BE2C (cell line): ENCODE data around the gene FOXJ2.
A peak's percentile ranks its signal among the peaks of the same experiment; 100 is the strongest.

Experiments
- DNase-seq: peaks from one replicate; pipeline ENCODE4 v3.0.0-alpha.2; 2020
- H3K27me3 ChIP-seq: fragments of 250-450 bp; sonication (Bioruptor Pico); 2 replicates; pipeline ENCODE4 v1.5.1; 2020; ENCODE audit warnings: mild to moderate bottlenecking
- H3K36me3 ChIP-seq: fragments of 250-450 bp; sonication (Bioruptor Pico); 2 replicates; pipeline ENCODE4 v1.5.1; 2020; ENCODE audit warnings: mild to moderate bottlenecking
- H3K4me1 ChIP-seq: fragments of 250-450 bp; sonication (Bioruptor Pico); 2 replicates; pipeline ENCODE4 v1.5.1; 2020
- H3K4me3 ChIP-seq: 2 replicates; pipeline ENCODE4 v1.5.1; 2011; ENCODE audit warnings: low read depth, low read length
- H3K9me3 ChIP-seq: fragments of 250-450 bp; sonication (Bioruptor Pico); 2 replicates; pipeline ENCODE4 v1.5.1; 2020
- CTCF ChIP-seq: IDR thresholded peaks from 2 replicates; pipeline ENCODE4 v1.5.1; 2012; ENCODE audit warnings: mild to moderate bottlenecking, low read depth, low read length

FOXJ2 gene

DNA sequence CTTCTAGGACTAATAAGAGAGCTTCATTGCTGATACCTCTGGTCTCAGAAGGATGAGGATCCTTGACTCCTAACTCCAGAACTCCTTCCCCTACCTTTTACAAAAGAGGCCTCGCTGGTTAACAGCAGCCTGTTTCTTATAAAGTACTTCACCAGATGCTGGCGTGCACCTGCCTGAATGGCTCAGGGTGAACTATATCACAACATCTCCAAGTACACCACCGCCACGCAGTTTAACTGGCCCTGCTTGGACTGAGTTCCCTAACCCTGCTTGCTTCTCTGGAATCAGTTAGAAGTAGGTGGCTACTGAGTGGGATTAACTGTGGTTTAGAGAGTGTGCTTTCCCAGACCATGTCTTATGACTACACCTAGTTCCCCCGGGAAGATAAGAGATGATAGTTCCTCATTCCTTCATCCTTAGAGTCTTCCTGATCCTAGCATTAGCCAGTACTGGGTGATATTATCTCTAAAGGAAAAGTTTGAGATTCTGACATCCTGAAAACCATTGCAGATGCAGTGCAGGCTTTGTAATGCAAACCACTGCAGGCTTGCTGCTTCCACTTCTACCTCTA lies 3.0 kb downstream of the FOXJ2 start:
- no peaks in the 10 kb centered on the region for H3K9me3 ChIP-seq
- no peaks in the 10 kb centered on the region for H3K27me3 ChIP-seq
- no peak for DNase-seq
- H3K36me3 ChIP-seq = no peaks in the 10 kb centered on the region
- no peak overlapping the region for H3K4me3 ChIP-seq
- TF ChIP-seq CTCF = no peak
- peaks cover 15% of the 10 kb centered on the region for H3K4me1 ChIP-seq

- Histone ChIP-seq H3K27me3 (no peaks in the 10 kb centered on the region), H3K4me1 (peaks cover 15% of the 10 kb centered on the region), H3K36me3 (no peaks in the 10 kb centered on the region), H3K4me3 (no peak overlapping the region), H3K9me3 (no peaks in the 10 kb centered on the region)
- no peak for TF ChIP-seq CTCF
- DNase-seq = no peak
Observed at GRCh38 chr12:8036346-8036745, 3.8 kb downstream of the FOXJ2 start.

GRCh38 chr12:8037046-8037663 lies 4.6 kb downstream of the FOXJ2 start:
- no peak for TF ChIP-seq CTCF
- H3K4me1 ChIP-seq = peaks cover 15% of the 10 kb centered on the region
- H3K27me3 ChIP-seq = no peaks in the 10 kb centered on the region
- no peaks in the 10 kb centered on the region; the same call in none of the 2 replicates for H3K36me3 ChIP-seq
- no peak for DNase-seq
- no peaks in the 10 kb centered on the region for H3K9me3 ChIP-seq
- no peak overlapping the region for H3K4me3 ChIP-seq

GRCh38 chr12:8037947-8038346 lies 5.4 kb downstream of the FOXJ2 start:
- Histone ChIP-seq H3K27me3 (no peaks in the 10 kb centered on the region), H3K36me3 (peaks cover 6% of the 10 kb centered on the region), H3K4me1 (peaks cover 15% of the 10 kb centered on the region), H3K9me3 (no peaks in the 10 kb centered on the region), H3K4me3 (peak overlapping the region; percentile 46; the same call in 1 of the 2 replicates)
- TF ChIP-seq CTCF = no peak
- no peak for DNase-seq

GRCh38 chr12:8038659-8039114 lies 6.2 kb downstream of the FOXJ2 start:
- no peak for TF ChIP-seq CTCF
- H3K36me3 ChIP-seq = peaks cover 6% of the 10 kb centered on the region
- H3K4me3 ChIP-seq = peak overlapping the region; percentile 46
- DNase-seq = peak; percentile 69
- no peaks in the 10 kb centered on the region for H3K27me3 ChIP-seq
- no peaks in the 10 kb centered on the region for H3K9me3 ChIP-seq
- H3K4me1 ChIP-seq = peaks cover 11% of the 10 kb centered on the region

DNA sequence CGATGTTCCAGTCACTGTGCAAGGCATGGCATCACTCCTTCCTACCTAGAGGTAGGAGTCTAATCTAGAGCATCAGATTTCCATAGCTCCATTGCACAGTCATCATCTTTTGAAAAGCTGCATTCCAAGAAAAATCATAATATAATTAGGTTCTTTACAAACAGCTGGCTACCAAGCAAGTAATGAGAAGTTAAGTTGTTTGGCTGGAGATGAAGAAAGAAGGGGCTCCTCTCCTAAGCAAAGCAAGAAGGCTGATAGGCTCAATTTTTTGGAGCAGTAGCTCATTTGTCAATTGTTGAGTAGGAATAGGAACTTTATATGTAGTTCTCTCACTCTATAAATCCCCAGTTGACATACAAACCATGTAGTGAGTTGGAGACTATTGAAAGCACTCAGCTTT lies 8.3 kb downstream of the FOXJ2 start:
- Histone ChIP-seq H3K4me1 (peaks cover 11% of the 10 kb centered on the region), H3K27me3 (no peaks in the 10 kb centered on the region), H3K36me3 (peaks cover 6% of the 10 kb centered on the region), H3K9me3 (no peaks in the 10 kb centered on the region), H3K4me3 (no peak overlapping the region)
- DNase-seq = no peak
- no peak for TF ChIP-seq CTCF
